GM23338 (cell line): Measurements from ENCODE around the gene MARK3. TPM values are rescaled to one million over a fixed set of nuclear protein-coding genes. Genes with fewer than 3 reads are reported as not detected.
"Not testable (repeated sequence)": the region's sequence is repeated elsewhere in the genome, so short reads cannot be mapped to it uniquely, and the experiment has no call there.

Experiments
- ATAC-seq: fragments of 200-7000 bp; cut with Tn5 transposase; 3 replicates; pipeline ENCODE4 v1.9.1; 2020
- DNase-seq: peaks from one replicate; pipeline ENCODE4 v3.0.0-alpha.2; 2015; ENCODE audit warnings: low spot score
- H2AFZ ChIP-seq: fragments of 200-600 bp; sonication (generic); 2 replicates; pipeline ENCODE4 v1.8.0; 2016; ENCODE audit warnings: antibody characterized with exemption, mild to moderate bottlenecking, moderate library complexity
- H3F3A ChIP-seq: fragments of 200-600 bp; sonication (generic); replicated peaks from 2 replicates; pipeline ENCODE4 v1.8.0; 2017; ENCODE audit warnings: antibody characterized with exemption, mixed run types, low read depth
- H3K27ac ChIP-seq: fragments of 200-600 bp; sonication (generic); 2 replicates; pipeline ENCODE4 v1.6.1; 2016; ENCODE audit warnings: low read depth
- H3K27me3 ChIP-seq: fragments of 200-600 bp; sonication (generic); 2 replicates; pipeline ENCODE4 v1.8.0; 2016; ENCODE audit warnings: mild to moderate bottlenecking, mixed run types, moderate library complexity; ENCODE audit not compliant: insufficient read depth
- H3K36me3 ChIP-seq: fragments of 200-600 bp; sonication (generic); 2 replicates; pipeline ENCODE4 v1.8.0; 2016; ENCODE audit warnings: mild to moderate bottlenecking; ENCODE audit not compliant: insufficient read depth
- H3K4me1 ChIP-seq: fragments of 200-600 bp; sonication (generic); 2 replicates; pipeline ENCODE4 v1.8.0; 2016; ENCODE audit warnings: mild to moderate bottlenecking, moderate library complexity; ENCODE audit not compliant: insufficient read depth
- H3K4me2 ChIP-seq: fragments of 200-600 bp; sonication (generic); 2 replicates; pipeline ENCODE4 v1.7.1; 2017; ENCODE audit warnings: mixed run types
- H3K4me3 ChIP-seq: fragments of 200-600 bp; sonication (generic); 2 replicates; pipeline ENCODE4 v1.6.1; 2016; ENCODE audit warnings: mixed run types
- H3K79me2 ChIP-seq: fragments of 200-600 bp; sonication (generic); replicated peaks from 2 replicates; pipeline ENCODE4 v1.8.0; 2017; ENCODE audit warnings: mild to moderate bottlenecking; ENCODE audit not compliant: insufficient read depth
- H3K9me2 ChIP-seq: fragments of 200-600 bp; sonication (generic); 2 replicates; pipeline ENCODE4 v1.8.0; 2017; ENCODE audit not compliant: insufficient read depth
- H4K20me1 ChIP-seq: fragments of 200-600 bp; sonication (generic); replicated peaks from 2 replicates; pipeline ENCODE4 v1.8.0; 2017; ENCODE audit warnings: mild to moderate bottlenecking; ENCODE audit not compliant: insufficient read depth
- H3K27ac Mint-ChIP-seq: 2 replicates; pipeline ENCODE4 v1.8.0; 2020; ENCODE audit warnings: inconsistent platforms, mild to moderate bottlenecking, moderate library complexity, mixed read lengths
- H3K27me3 Mint-ChIP-seq: 3 replicates; pipeline ENCODE4 v1.8.0; 2022; ENCODE audit warnings: low read depth, mild to moderate bottlenecking, moderate library complexity, mixed read lengths, inconsistent platforms; ENCODE audit not compliant: insufficient read depth, poor library complexity
- H3K36me3 Mint-ChIP-seq: 3 replicates; pipeline ENCODE4 v1.8.0; 2021; ENCODE audit warnings: low read depth, mild to moderate bottlenecking, inconsistent platforms, moderate library complexity, mixed read lengths
- H3K4me1 Mint-ChIP-seq: 3 replicates; pipeline ENCODE4 v1.8.0; 2020; ENCODE audit warnings: mild to moderate bottlenecking, inconsistent platforms, mixed read lengths
- H3K4me3 Mint-ChIP-seq: 3 replicates; pipeline ENCODE4 v1.8.0; 2021; ENCODE audit warnings: moderate library complexity, mild to moderate bottlenecking, inconsistent platforms, mixed read lengths
- H3K9me3 Mint-ChIP-seq: 3 replicates; pipeline ENCODE4 v1.8.0; 2020; ENCODE audit warnings: moderate library complexity, mild to moderate bottlenecking, inconsistent platforms, mixed read lengths
- CTCF ChIP-seq, 2 experiments: fragments of 200-600 bp in 1 of 2; sonication (generic) in 1 of 2; conservative IDR thresholded peaks; 2 replicates each; pipeline versions ENCODE4 v1.5.1 to v1.6.1; 2016 to 2017; ENCODE audit warnings: antibody characterized with exemption in 2 of 2, low read depth in 2 of 2, mild to moderate bottlenecking in 2 of 2, moderate library complexity in 1 of 2
- ETS1 ChIP-seq: IDR thresholded peaks from 2 replicates; pipeline ENCODE4 v1.6.1; 2016; ENCODE audit warnings: antibody characterized with exemption
- EZH2 ChIP-seq: fragments of 200-600 bp; sonication (generic); IDR thresholded peaks from one replicate; pipeline ENCODE4 v1.8.0; 2017; ENCODE audit warnings: antibody characterized with exemption, mild to moderate bottlenecking, low read depth; ENCODE audit not compliant: unreplicated experiment
- EZH2phosphoT487 ChIP-seq: fragments of 200-600 bp; sonication (generic); IDR thresholded peaks from one replicate; pipeline ENCODE4 v1.8.1; 2018; ENCODE audit warnings: antibody characterized with exemption; ENCODE audit not compliant: unreplicated experiment
- JUNB ChIP-seq: IDR thresholded peaks from one replicate; pipeline ENCODE4 v1.6.1; 2016; ENCODE audit warnings: antibody characterized with exemption; ENCODE audit not compliant: unreplicated experiment
- POLR2AphosphoS5 ChIP-seq: IDR thresholded peaks from 2 replicates; pipeline ENCODE4 v1.6.1; 2016; ENCODE audit warnings: antibody characterized with exemption, low read depth
- STAT1 ChIP-seq: IDR thresholded peaks from one replicate; pipeline ENCODE4 v1.6.1; 2016; ENCODE audit warnings: antibody characterized with exemption; ENCODE audit not compliant: unreplicated experiment
- ZNF114 ChIP-seq: fragments of 250-450 bp; sonication (Bioruptor Pico); IDR thresholded peaks from 2 replicates; pipeline ENCODE4 v1.5.0; 2020; ENCODE audit warnings: mild to moderate bottlenecking, moderate library complexity
- ZNF331 ChIP-seq: fragments of 250-450 bp; sonication (Bioruptor Pico); IDR thresholded peaks from 2 replicates; pipeline ENCODE4 v1.5.0; 2020; ENCODE audit warnings: low read depth, mild to moderate bottlenecking, moderate library complexity
- polyA plus RNA-seq: library from polyadenylated mRNA; unstranded; fragments of >200 nt; fragmentation: Nextera tagmentation; extraction: Ambion mirVana; gene quantifications from 2 replicates; pipeline ENCODE4 v1.2.1, GENCODE V29; 2016
- total RNA-seq: library from RNA; depleted of rRNA; stranded (reverse); fragments of >200 nt; shearing (Covaris generic); gene quantifications from 2 replicates; pipeline ENCODE4 v1.2.3, GENCODE V29; 2014

MARK3 gene
- total and polyA plus RNA-seq, 2 experiments from 2014 or later, result 45.9 to 69.7 TPM

GRCh38 chr14:103354141-103354540 is 31.1 kb upstream of the MARK3 start:
- Histone ChIP-seq H3K79me2 (no peaks in the 10 kb centered on the region), H3K4me2 (no peak overlapping the region), H3K36me3 (no peaks in the 10 kb centered on the region), H3K9me2 (0 out of 2 replicates have a peak, but pooled peaks cover 3% of the 10 kb centered on the region), H3K4me1 (peaks cover 15% of the 10 kb centered on the region), H3K4me3 (no peak overlapping the region), H4K20me1 (no peaks in the 10 kb centered on the region), H3K27ac (no peak overlapping the region; the same call in 1 of the 2 replicates), H3F3A (0 out of 2 replicates have a peak, but pooled peaks cover 8% of the 10 kb centered on the region), H3K27me3 (no peaks in the 10 kb centered on the region), H2AFZ (no peak overlapping the region)
- no peak for ATAC-seq
- TF ChIP-seq JUNB (no peak), EZH2phosphoT487 (no peak), EZH2 (no peak), STAT1 (no peak), ZNF114 (CRISPR knock-in tag) (no peak), POLR2AphosphoS5 (no peak)
- Mint-ChIP-seq H3K9me3 (no peaks in the 10 kb centered on the region), H3K36me3 (no peaks in the 10 kb centered on the region; the same call in 2 of the 3 replicates), H3K4me1 (peaks cover 17% of the 10 kb centered on the region), H3K4me3 (no peak overlapping the region), H3K27me3 (peaks cover 3% of the 10 kb centered on the region), H3K27ac (no peak overlapping the region)
- no peak for DNase-seq

GRCh38 chr14:103356024-103356682 is 29.1 kb upstream of the MARK3 start:
- peak overlapping the region; percentile 11; the same call in 1 of the 2 replicates for H2AFZ ChIP-seq

GRCh38 chr14:103357552-103357951 is 27.7 kb upstream of the MARK3 start:
- H2AFZ ChIP-seq, H4K20me1 ChIP-seq, ATAC-seq, H3K36me3 ChIP-seq, DNase-seq, H3K36me3 Mint-ChIP-seq, H3K27me3 ChIP-seq, H3K4me3 Mint-ChIP-seq, H3K4me2 ChIP-seq, H3K27me3 Mint-ChIP-seq, H3K9me2 ChIP-seq, H3K4me3 ChIP-seq, H3F3A ChIP-seq, H3K9me3 Mint-ChIP-seq, H3K27ac ChIP-seq, H3K27ac Mint-ChIP-seq, H3K79me2 ChIP-seq: not testable (repeated sequence)
- peaks cover 19% of the 10 kb centered on the region for H3K4me1 Mint-ChIP-seq
- H3K4me1 ChIP-seq, result peaks cover 15% of the 10 kb centered on the region

More at GRCh38 chr14:103356024-103356682, 29.1 kb upstream of the MARK3 start:
- Histone ChIP-seq H3K4me1 (peaks cover 15% of the 10 kb centered on the region), H4K20me1 (no peaks in the 10 kb centered on the region), H3K27me3 (no peaks in the 10 kb centered on the region), H3K79me2 (no peaks in the 10 kb centered on the region), H3F3A (0 out of 2 replicates have a peak, but pooled peaks cover 5% of the 10 kb centered on the region), H3K4me3 (no peak overlapping the region), H3K27ac (no peak overlapping the region), H3K4me2 (no peak overlapping the region), H3K9me2 (0 out of 2 replicates have a peak, but pooled peaks cover 3% of the 10 kb centered on the region), H3K36me3 (no peaks in the 10 kb centered on the region)
- peaks cover 3% of the 10 kb centered on the region for H3K27me3 Mint-ChIP-seq
- ATAC-seq, result no peak
- DNase-seq, result no peak
- H3K27ac Mint-ChIP-seq, result no peak overlapping the region
- no peaks in the 10 kb centered on the region; the same call in 2 of the 3 replicates for H3K36me3 Mint-ChIP-seq
- peaks cover 17% of the 10 kb centered on the region for H3K4me1 Mint-ChIP-seq
- TF ChIP-seq CTCF (conservative IDR thresholded peaks at IDR 0.05; ENCODE audit: low read depth in 2 of 2) (no peak), ETS1 (no peak), ZNF331 (no peak), EZH2phosphoT487 (no peak)
- H3K4me3 Mint-ChIP-seq, result no peak overlapping the region
- H3K9me3 Mint-ChIP-seq, result no peaks in the 10 kb centered on the region; the same call in 2 of the 3 replicates
